HG03159 (cell line): Measurements from ENCODE around the gene NFKBIB.
A peak's percentile ranks its signal among the peaks of the same experiment; 100 is the strongest.
"Not testable (repeated sequence)": the region's sequence is repeated elsewhere in the genome, so short reads cannot be mapped to it uniquely, and the experiment has no call there.

Experiments used
- ATAC-seq: cut with Tn5 transposase; IDR thresholded peaks from one replicate; pipeline ENCODE4 v1.9.1; 2021; ENCODE audit warnings: mild to moderate bottlenecking, moderate library complexity; ENCODE audit not compliant: unreplicated experiment

Gene NFKBIB

GRCh38 chr19:38899447-38900201 is at the start of gene NFKBIB, which contains the start of gene SIRT2:
Gene NFKBIB, plus strand, starts transcription at chr19:38899969. Its CDS starts 64 bp downstream, at chr19:38900033.
Gene SIRT2, minus strand, starts transcription at chr19:38899618. Its CDS starts 97 bp downstream, at chr19:38899521.
- peak; percentile 87 for ATAC-seq

DNA sequence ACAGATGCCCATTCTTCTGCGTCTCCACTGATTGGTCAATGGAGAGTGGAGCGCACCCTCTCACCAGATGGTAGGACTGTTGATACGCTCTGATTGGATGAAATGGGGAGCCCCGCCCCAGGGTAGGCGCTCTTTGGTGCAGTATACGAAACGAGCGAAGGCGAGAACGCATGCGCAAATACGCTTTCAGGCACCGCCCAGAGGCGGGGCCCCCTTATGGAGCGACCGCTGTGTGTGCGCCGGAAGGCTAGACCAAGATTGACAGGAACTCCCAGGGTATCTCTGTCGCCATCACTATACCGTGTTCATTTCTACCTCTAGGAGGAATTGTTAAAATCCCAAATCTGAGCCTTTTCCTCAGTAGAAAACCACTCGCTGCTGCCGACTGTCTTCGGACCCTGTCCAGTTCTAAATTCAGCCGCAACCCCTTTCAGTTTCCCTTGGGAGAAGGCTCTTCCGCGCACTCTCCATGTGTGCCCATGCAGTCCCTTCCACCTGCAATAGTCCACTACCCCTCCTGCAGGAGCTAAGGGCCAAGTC is 49.3 kb upstream of the NFKBIB start:
- peak; percentile 73 for ATAC-seq

DNA sequence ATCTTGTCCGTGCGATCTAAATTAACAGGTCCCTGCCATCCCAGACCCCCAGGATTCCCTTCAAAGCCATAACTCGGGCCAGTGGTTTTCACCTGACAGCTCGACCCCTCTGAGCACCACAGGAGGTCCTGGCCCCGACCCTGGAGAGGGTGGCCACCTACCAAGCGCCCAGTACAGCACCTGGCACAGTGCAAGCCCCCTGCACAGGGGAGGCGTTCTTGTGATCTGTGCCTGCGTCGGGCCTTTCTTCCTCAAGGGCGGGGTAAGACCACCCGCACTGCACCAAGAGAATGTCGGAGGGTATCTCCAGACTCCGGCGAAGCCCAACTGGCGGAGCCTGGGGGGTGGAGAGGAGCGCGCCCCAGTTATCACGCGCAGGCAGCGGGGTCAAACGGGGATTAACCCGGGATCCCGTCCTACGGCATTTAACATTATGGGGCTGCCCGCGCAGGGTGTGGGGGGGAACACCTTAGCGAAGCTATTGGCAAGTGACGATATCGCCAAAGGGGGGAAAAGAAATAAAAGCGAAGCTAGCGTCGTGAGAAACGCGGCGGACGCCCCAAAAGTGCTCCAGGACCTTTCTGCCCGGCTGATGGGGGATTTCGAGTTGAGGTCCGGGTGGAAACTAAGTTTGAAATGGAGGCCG is 48.7 kb upstream of the NFKBIB start:
- no peak for ATAC-seq

- ATAC-seq: no peak
Observed at GRCh38 chr19:38851622-38852230, 48.0 kb upstream of the NFKBIB start.

DNA sequence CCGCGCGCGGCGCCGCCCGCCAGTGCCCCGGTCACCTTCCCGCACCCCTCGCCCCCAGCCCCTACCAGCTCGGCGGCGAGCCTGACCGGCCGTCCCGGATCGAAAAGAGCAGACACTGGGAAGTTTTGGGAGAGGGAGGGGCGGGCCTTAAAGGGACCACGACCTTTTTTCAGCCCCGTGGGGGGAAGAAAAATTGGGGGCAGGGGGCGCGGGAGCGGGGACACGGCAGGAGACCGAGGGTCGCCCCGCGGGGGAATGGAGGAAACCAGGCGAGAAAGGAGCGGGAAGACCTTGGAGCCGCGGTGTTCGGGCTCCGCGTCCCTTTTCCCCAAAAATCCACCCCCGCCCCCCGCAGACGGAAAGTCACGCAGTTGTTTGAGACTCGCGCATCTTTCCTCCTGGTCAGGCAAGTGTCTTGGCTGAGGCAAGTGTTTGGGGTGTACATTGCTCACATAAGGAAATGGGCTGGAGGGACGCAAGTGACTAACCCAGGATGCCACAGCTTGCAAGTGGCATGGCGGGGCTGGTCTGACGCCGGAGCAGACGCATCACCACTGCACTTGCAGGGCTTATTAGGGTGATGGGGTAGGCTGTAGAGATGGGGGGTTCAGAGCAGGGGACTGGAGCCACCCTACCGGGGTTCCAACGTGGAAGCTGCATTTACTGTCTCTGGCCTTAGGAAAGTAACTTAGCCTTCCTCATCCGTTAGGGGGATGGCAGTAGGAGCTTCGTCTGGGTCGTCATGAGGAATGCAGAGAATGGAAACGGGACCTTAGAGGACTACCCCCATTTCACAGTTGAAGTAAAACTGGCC is 47.3 kb upstream of the NFKBIB start:
- ATAC-seq: no peak

- ATAC-seq: no peak
Observed at GRCh38 chr19:38853214-38853613, 46.6 kb upstream of the NFKBIB start.

GRCh38 chr19:38854961-38855360 is 44.8 kb upstream of the NFKBIB start:
- ATAC-seq: not testable (repeated sequence)

- not testable (repeated sequence) for ATAC-seq
Observed at GRCh38 chr19:38855751-38856150, 44.0 kb upstream of the NFKBIB start.

DNA sequence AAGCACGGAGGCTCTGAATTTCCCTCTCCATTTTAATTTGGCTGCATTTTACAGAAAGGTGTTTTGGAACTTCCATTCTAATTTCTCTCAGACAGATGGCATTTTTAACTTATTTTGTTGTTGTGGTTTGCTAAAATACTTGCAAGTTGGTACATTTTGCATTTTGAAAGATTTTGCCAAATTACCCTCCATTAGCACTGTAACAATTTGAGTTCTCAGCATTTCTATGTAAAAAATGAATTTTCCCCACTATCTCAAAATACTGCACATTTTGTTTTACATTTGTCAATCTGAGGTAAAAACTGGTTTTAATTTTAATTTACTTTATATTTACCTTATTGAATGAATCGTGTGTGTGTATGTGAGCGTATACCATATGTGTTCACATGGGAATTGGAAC is 43.0 kb upstream of the NFKBIB start:
- no peak for ATAC-seq

DNA sequence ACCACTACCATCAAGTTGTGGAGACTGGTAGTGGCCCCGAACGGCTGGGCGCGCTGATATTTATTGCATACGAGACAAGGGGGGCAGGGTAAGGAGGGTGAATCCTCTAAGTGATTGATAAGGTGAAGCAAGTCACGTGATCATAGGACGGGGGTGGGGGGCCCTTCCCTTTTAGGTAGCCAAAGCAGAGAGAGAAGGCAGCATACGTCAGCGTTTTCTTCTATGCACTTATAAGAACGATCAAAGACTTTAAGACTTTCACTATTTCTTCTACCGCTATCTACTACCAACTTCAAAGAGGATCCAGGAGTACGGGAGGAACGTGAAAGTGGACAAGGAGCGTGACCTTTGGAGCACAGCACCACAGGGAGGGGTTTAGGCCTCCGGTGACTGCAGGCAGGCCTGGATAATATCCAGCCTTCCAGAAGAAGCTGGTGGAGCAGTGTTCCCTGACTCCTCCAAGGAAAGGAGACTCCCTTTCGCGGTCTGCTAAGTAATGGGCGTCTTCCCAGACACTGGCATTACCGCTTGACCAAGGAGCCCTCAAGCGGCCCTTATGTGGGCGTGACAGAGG is 40.1 kb upstream of the NFKBIB start:
- not testable (repeated sequence) for ATAC-seq

GRCh38 chr19:38861368-38861767 is 38.4 kb upstream of the NFKBIB start:
- no peak for ATAC-seq

- no peak for ATAC-seq
Observed at GRCh38 chr19:38862321-38863059, 37.3 kb upstream of the NFKBIB start.

GRCh38 chr19:38867171-38867780 is 32.5 kb upstream of the NFKBIB start:
- ATAC-seq: no peak

DNA sequence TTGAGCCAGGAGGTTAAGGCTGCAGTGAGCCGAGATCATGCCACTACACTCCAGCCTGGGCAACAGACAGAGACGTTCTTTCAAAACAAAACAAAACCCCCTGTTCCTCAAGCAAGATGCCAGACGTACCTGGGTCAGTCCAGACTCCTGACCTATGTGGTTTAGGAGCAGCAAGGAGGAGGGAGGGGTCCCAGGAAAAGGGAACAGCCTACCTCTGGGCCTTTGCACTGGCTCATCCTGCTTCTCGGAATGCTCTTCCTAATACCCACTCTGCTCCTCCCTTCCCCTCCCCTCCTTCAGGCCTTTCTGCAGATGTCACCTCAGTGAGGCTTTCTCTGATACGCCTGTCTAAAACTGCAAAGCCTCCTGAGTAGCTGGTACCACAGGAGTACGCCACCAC is 31.2 kb upstream of the NFKBIB start:
- no peak for ATAC-seq

DNA sequence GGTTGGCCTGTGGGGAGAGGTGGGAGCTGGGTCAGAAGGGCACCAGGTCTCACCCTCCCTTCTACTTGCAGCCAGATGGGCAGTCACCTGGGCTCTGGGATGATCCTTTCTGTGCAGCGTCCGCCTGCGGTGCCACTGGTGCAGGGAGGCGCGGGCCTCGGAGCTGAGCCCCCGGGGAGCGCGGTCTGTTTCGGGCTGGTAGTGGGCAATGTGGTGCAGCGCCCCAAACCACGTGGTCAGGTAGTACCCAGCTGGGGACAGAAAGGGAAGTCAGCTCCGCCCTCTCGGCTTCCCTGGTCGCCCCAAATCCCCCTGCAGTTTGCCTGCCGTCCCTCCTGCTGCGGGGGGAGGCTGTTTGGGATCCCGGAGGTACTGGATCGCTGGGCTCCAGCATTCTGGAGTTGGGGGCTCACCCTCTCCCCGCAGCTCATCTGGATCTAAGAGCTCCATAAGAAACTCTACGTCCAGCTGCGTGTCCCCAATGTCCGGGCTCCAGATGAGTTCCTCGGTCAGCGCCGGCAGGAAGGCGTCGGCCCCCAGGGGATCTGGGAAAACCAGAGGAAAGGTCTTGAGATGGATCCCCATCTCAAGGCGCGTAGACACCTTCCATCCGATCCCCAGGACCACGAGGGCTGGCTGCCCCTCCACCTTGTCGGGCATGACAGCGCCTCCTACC is 30.5 kb upstream of the NFKBIB start:
- no peak for ATAC-seq

- peak; percentile 66 for ATAC-seq
Observed at GRCh38 chr19:38869836-38870607, 29.7 kb upstream of the NFKBIB start.

DNA sequence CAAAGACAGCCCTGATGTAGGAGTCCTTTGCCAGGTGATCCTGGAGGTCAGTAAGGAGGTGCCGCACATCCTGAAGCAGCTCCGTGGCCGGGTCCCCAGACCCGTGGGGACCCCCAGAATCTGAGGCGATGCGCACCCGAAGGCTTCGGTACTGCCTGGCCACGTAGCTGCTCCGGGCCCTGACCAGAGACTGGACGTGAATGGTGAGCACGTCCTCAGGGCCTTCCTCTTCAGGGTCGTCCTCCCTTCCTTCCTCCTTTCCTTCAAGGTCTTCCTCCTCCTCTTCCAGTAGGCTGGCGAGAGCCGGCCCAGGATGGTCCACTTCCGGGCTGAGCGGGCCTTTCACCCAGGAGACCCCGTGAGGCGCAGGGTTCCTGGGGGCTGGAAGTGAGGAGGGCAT is 29.2 kb upstream of the NFKBIB start:
- ATAC-seq: no peak

DNA sequence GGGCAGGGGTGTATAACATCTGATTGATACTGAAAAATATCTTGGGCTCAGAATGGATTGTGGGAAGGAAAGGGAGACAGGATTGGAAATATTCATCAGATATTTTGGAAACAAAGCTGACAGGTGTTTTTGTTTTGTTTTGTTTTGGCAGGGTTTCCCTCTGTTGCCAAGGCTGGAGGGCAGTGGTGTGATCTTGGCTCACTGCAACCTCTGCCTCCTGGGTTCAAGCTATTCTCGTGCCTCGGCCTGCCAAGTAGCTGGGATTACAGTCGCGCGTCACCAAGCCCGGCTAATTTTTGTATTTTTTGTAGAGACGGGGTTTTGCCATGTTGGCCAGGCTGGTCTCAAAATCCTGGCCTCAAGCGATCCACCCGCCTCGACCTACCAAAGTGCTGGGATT is 26.4 kb upstream of the NFKBIB start:
- ATAC-seq: not testable (repeated sequence)
